GM23248 (cell line): ENCODE measurements around the gene CDC42EP5.

ENCODE experiments used
- EZH2 ChIP-seq: fragments of 200-600 bp; sonication (generic); IDR thresholded peaks from 2 replicates; pipeline ENCODE4 v1.6.1; 2018; ENCODE audit warnings: antibody characterized with exemption, mild to moderate bottlenecking; ENCODE audit not compliant: insufficient read depth, poor library complexity, severe bottlenecking
- EZH2phosphoT487 ChIP-seq: fragments of 200-600 bp; sonication (generic); IDR thresholded peaks from 2 replicates; pipeline ENCODE4 v1.6.1; 2018; ENCODE audit warnings: antibody characterized with exemption, moderate library complexity, mild to moderate bottlenecking, low read depth; ENCODE audit not compliant: insufficient read depth

DNA sequence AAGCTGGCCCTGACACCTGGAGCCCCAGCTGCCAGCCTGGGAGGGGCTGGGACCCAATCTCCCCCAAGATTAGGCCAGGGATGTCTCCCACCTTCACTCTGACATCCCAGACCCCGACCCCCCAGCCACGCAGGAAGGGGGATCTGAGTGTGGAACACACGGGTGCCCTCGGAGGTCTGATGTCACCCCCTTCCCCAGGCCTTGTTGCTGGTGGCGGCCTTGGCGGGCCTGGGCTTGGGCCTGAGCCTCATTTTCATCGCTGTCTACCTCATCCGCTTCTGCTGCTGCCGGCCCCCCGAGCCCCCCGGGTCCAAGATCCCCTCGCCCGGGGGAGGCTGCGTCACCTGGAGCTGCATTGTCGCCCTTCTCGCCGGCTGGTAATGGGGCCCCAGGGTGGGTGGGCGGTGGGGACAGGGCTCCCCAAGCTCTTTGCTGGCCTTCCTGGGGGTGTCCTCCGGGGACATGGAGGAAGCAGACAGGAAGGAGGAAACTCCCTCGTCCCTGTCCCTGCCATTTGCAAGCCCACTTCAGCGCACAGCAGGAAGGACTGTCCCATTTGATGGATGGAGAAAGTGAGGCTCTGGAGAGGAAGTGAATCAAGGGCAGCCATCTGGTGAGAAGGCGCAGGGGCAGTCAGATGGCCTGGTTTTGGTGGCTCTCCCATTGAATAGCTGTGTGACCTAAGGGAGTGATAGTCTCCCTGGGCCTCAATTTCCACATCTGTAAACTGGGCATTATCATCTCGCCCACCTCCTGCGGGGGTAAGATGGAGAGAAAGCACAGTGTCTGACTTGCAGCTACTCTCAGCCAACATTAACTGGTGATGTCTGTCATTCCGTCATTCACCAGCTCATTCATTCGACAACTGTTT is 53.9 kb downstream of the CDC42EP5 start:
- TF ChIP-seq EZH2 (no peak), EZH2phosphoT487 (no peak)
